GM23338 (cell line): Measurements from ENCODE around the gene SLC47A1.

Experiments used
- ETS1 ChIP-seq: IDR thresholded peaks from 2 replicates; pipeline ENCODE4 v1.6.1; 2016; ENCODE audit warnings: antibody characterized with exemption
- POLR2AphosphoS5 ChIP-seq: IDR thresholded peaks from 2 replicates; pipeline ENCODE4 v1.6.1; 2016; ENCODE audit warnings: antibody characterized with exemption, low read depth
- TF ChIP-seq, protein P1 (sequence below), 2 experiments: fragments of 200-600 bp in 1 of 2; sonication (generic) in 1 of 2; conservative IDR thresholded peaks; 2 replicates each; pipeline versions ENCODE4 v1.5.1 to v1.6.1; 2016 to 2017; ENCODE audit warnings: antibody characterized with exemption in 2 of 2, low read depth in 2 of 2, mild to moderate bottlenecking in 2 of 2, moderate library complexity in 1 of 2

GRCh38 chr17:19537111-19537510, 3.5 kb downstream of the SLC47A1 start:
- TF ChIP-seq, protein P1, sequence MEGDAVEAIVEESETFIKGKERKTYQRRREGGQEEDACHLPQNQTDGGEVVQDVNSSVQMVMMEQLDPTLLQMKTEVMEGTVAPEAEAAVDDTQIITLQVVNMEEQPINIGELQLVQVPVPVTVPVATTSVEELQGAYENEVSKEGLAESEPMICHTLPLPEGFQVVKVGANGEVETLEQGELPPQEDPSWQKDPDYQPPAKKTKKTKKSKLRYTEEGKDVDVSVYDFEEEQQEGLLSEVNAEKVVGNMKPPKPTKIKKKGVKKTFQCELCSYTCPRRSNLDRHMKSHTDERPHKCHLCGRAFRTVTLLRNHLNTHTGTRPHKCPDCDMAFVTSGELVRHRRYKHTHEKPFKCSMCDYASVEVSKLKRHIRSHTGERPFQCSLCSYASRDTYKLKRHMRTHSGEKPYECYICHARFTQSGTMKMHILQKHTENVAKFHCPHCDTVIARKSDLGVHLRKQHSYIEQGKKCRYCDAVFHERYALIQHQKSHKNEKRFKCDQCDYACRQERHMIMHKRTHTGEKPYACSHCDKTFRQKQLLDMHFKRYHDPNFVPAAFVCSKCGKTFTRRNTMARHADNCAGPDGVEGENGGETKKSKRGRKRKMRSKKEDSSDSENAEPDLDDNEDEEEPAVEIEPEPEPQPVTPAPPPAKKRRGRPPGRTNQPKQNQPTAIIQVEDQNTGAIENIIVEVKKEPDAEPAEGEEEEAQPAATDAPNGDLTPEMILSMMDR (conservative IDR thresholded peaks at IDR 0.05; ENCODE audit: low read depth in 2 of 2): no peak
- no peak for TF ChIP-seq POLR2AphosphoS5
- TF ChIP-seq ETS1: no peak
